Sigmoid colon (tissue), 7 donors: ENCODE results near the gene AMBRA1. TPM values are rescaled to one million over a fixed set of nuclear protein-coding genes. Genes with fewer than 3 reads are reported as not detected.

ENCODE experiments used
- DNase-seq: peaks from one replicate; pipeline ENCODE4 v3.0.0-alpha.2; 2019
- H3K27ac ChIP-seq, 4 donors: fragments of 200-600 bp; sonication (generic); one replicate each; pipeline ENCODE4 v1.5.1; 2016 to 2019; ENCODE audit warnings: mild to moderate bottlenecking in 1 of 4
- H3K27me3 ChIP-seq, 3 donors: fragments of 200-600 bp; sonication (generic); one replicate each; pipeline ENCODE4 v1.5.1; 2019; ENCODE audit warnings: mild to moderate bottlenecking in 1 of 3
- H3K36me3 ChIP-seq, 4 donors: fragments of 200-600 bp; sonication (generic); one replicate each; pipeline ENCODE4 v1.5.1; 2016 to 2019
- H3K4me1 ChIP-seq, 4 donors: fragments of 200-600 bp; sonication (generic); one replicate each; pipeline ENCODE4 v1.5.1; 2017 to 2019
- H3K4me3 ChIP-seq, 4 donors: fragments of 200-600 bp; sonication (generic); one replicate each; pipeline ENCODE4 v1.5.1; 2017 to 2019; ENCODE audit warnings: mild to moderate bottlenecking in 2 of 4, moderate library complexity in 1 of 4
- H3K9me3 ChIP-seq, 4 donors: fragments of 200-600 bp in 3 of 4; sonication (generic) in 3 of 4; one replicate each; pipeline versions ENCODE4 v1.5.1 to v1.6.1; 2013 to 2019
- EP300 ChIP-seq, 4 donors: sonication (generic); formaldehyde crosslinking; IDR thresholded peaks; one replicate each; pipeline ENCODE4 v1.6.1; 2017; ENCODE audit warnings: antibody characterized with exemption in 4 of 4
- POLR2A ChIP-seq, 2 donors: fragments of 450-650 bp; IDR thresholded peaks; one replicate each; pipeline ENCODE4 v1.6.1; 2016; ENCODE audit warnings: antibody characterized with exemption in 2 of 2, mild to moderate bottlenecking in 2 of 2, moderate library complexity in 2 of 2
- POLR2AphosphoS5 ChIP-seq, 4 donors: sonication (generic); formaldehyde crosslinking; IDR thresholded peaks; one replicate each; pipeline ENCODE4 v1.6.1; 2017; ENCODE audit warnings: antibody characterized with exemption in 4 of 4
- WGBS, 2 donors: extraction: QIAGEN DNeasy Blood & Tissue Kit; methylation state at CpG; one replicate each; pipeline ENCODE4 v1.1.7; 2013; 5-methylcytosine and 5-hydroxymethylcytosine counted together
- intact Hi-C: fragments of 100-400 bp; cut with DNase I; formaldehyde crosslinking; loops from one replicate; pipeline ENCODE4 v1.15.1; 2023
- polyA plus RNA-seq, 3 donors: library from polyadenylated mRNA; stranded (reverse); fragments of 200-250 nt; gene quantifications; one replicate each; pipeline ENCODE4 v1.2.3, GENCODE V29; 2013
- total RNA-seq, 4 donors: library from RNA; depleted of rRNA; stranded (reverse); fragments of >200 nt; gene quantifications; one replicate each; pipeline ENCODE4 v1.1.0, GENCODE V29; 2016
- TF ChIP-seq, protein P1 (sequence below), 4 experiments: fragments of 450-650 bp in 3 of 4; fragments of 200-600 bp in 1 of 4; IDR thresholded peaks; one replicate each; pipeline ENCODE4 v1.5.1; 2016 to 2019; ENCODE audit warnings: antibody characterized with exemption in 4 of 4, mild to moderate bottlenecking in 3 of 4, moderate library complexity in 2 of 4
- donor health status: healthy with polysubstance abuse.
- donor health status: Bipolar disorder and iron deficiency.
- donor health status: healthy.

The AMBRA1 gene
- total and polyA plus RNA-seq, 7 donors, result 8.4 to 33.0 (median 23.9) TPM

DNA sequence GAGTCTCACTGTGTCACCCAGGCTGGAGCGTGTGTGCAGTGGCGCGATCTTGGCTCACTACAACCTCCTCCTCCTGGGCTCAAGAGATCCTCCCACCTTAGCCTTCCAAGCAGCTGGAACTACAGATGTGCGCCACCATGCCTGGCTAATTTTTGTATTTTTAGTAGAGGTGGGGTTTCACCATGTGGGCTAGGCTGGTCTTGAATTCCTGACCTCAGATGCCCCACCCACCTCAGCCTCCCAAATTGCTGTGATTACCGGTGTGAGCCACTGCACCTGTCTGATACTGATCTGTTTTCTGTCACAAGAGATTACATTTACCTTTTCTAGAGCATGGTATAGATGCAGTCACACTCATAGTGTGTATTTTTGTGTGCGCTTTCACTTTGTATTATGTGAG is 35.1 kb upstream of the AMBRA1 start:
- no peaks in the 10 kb centered on the region for H3K4me1 ChIP-seq
- intact Hi-C loops, result no loop called here
- TF ChIP-seq EP300 (IDR thresholded peaks at IDR 0.05) (no peak), POLR2AphosphoS5 (IDR thresholded peaks at IDR 0.05) (no peak), POLR2A (IDR thresholded peaks at IDR 0.05) (no peak)
- TF ChIP-seq, protein P1, sequence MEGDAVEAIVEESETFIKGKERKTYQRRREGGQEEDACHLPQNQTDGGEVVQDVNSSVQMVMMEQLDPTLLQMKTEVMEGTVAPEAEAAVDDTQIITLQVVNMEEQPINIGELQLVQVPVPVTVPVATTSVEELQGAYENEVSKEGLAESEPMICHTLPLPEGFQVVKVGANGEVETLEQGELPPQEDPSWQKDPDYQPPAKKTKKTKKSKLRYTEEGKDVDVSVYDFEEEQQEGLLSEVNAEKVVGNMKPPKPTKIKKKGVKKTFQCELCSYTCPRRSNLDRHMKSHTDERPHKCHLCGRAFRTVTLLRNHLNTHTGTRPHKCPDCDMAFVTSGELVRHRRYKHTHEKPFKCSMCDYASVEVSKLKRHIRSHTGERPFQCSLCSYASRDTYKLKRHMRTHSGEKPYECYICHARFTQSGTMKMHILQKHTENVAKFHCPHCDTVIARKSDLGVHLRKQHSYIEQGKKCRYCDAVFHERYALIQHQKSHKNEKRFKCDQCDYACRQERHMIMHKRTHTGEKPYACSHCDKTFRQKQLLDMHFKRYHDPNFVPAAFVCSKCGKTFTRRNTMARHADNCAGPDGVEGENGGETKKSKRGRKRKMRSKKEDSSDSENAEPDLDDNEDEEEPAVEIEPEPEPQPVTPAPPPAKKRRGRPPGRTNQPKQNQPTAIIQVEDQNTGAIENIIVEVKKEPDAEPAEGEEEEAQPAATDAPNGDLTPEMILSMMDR (IDR thresholded peaks at IDR 0.05), result no peak
- no peak overlapping the region for H3K4me3 ChIP-seq
- H3K9me3 ChIP-seq, result no peaks in the 10 kb centered on the region
- H3K27ac ChIP-seq, result no peak overlapping the region
- no peaks in the 10 kb centered on the region for H3K27me3 ChIP-seq
- peaks cover 0 to 73% (median 5%) of the 10 kb centered on the region in 4 donors for H3K36me3 ChIP-seq
- DNase-seq, result no peak
- 87 to 93% methylated on average over 6 of the region's 6 CpGs for WGBS, 2 donors

GRCh38 chr11:46625406-46625805 is 31.6 kb upstream of the AMBRA1 start:
- 72 to 85% methylated on average over 3 of the region's 3 CpGs for WGBS, 2 donors
- Histone ChIP-seq H3K27ac (no peak overlapping the region), H3K36me3 (peaks cover 0 to 85% (median 5%) of the 10 kb centered on the region in 4 donors), H3K27me3 (no peaks in the 10 kb centered on the region), H3K9me3 (no peaks in the 10 kb centered on the region), H3K4me1 (no peaks in the 10 kb centered on the region), H3K4me3 (no peak overlapping the region)
- TF ChIP-seq EP300 (IDR thresholded peaks at IDR 0.05) (no peak), POLR2A (IDR thresholded peaks at IDR 0.05) (no peak), POLR2AphosphoS5 (IDR thresholded peaks at IDR 0.05) (no peak)
- TF ChIP-seq, protein P1 (IDR thresholded peaks at IDR 0.05), result no peak
- intact Hi-C loops, result no loop called here
- no peak for DNase-seq

GRCh38 chr11:46618837-46619236 is 25.0 kb upstream of the AMBRA1 start:
- Histone ChIP-seq H3K36me3 (peaks cover 0 to 35% (median 0%) of the 10 kb centered on the region in 4 donors), H3K27ac (no peak overlapping the region), H3K9me3 (no peaks in the 10 kb centered on the region), H3K27me3 (no peaks in the 10 kb centered on the region), H3K4me3 (no peak overlapping the region), H3K4me1 (peaks cover 0 to 36% (median 29%) of the 10 kb centered on the region in 4 donors)
- intact Hi-C loops, result loop anchor here (5.0 to 10.0 kb wide), 2 partner anchors 62 to 494 kb away; partner anchors contain the start of gene PHF21A
- WGBS, 2 donors, result 24 to 66% methylated on average over 6 of the region's 6 CpGs
- TF ChIP-seq EP300 (IDR thresholded peaks at IDR 0.05), result no peak
- TF ChIP-seq, protein P1 (IDR thresholded peaks at IDR 0.05), result no peak
- TF ChIP-seq POLR2A (IDR thresholded peaks at IDR 0.05), result no peak
- TF ChIP-seq POLR2AphosphoS5 (IDR thresholded peaks at IDR 0.05), result no peak
- no peak for DNase-seq

DNA sequence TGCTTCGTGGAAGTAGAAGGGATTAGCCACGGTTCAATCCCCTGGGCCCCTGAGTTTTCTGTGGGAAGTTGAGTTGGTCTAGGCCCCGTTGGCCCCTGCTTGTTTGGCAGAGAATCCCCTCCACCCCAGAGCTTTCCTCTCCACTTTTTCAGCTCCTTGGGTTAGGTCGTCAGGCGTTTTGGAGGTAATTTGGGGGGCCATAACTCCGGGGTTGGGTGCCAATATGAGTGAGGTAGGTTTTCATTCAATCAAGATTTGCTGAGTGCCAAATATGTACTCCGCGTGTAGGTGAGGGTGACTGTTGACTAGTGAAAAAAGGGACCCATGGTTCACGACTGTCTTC is 24.1 kb upstream of the AMBRA1 start:
- intact Hi-C loops, result loop anchor here (2.0 to 10.0 kb wide), 3 partner anchors 61 to 493 kb away; partner anchors contain the start of gene PHF21A

More for the DNA sequence above, 24.1 kb upstream of the AMBRA1 start:
- H3K27ac ChIP-seq, result peak overlapping the region; percentile 92 to 97 (median 92)
- TF ChIP-seq EP300 (IDR thresholded peaks at IDR 0.05) (no peak), POLR2A (IDR thresholded peaks at IDR 0.05) (no peak)
- TF ChIP-seq, protein P1 (IDR thresholded peaks at IDR 0.05), result peak in 1 of 4 experiments; percentile 9
- H3K27me3 ChIP-seq, result no peaks in the 10 kb centered on the region
- peaks cover 0 to 27% (median 0%) of the 10 kb centered on the region in 4 donors for H3K36me3 ChIP-seq
- no peaks in the 10 kb centered on the region for H3K9me3 ChIP-seq
- peak overlapping the region; percentile 71 to 97 (median 83) for H3K4me3 ChIP-seq
- DNase-seq, result no peak
- peaks cover 0 to 36% (median 29%) of the 10 kb centered on the region in 4 donors for H3K4me1 ChIP-seq
- WGBS, 2 donors, result 1 to 4% methylated on average over 9 of the region's 9 CpGs
